SK-N-SH (cell line): ENCODE results near the gene C11orf91. TPM values are rescaled to one million over a fixed set of nuclear protein-coding genes. Genes with fewer than 3 reads are reported as not detected.

ENCODE experiments used
- CTCF ChIA-PET: fragments of 300-600, 350-600 bp; formaldehyde crosslinking; extraction: SDS; loops from one replicate; lab custom pipeline; 2021; lab: Yijun Ruan, JAX
- POLR2A ChIA-PET: fragments of 350-600 bp; sonication (Branson Sonifier 250); formaldehyde crosslinking; extraction: SDS; loops from one replicate; lab custom pipeline; 2020; ENCODE audit warnings: antibody characterized with exemption, inconsistent platforms; lab: Yijun Ruan, JAX
- DNase-seq: peaks from one replicate; pipeline ENCODE4 v3.0.0; 2012
- H2AFZ ChIP-seq: fragments of 200-600 bp; sonication (generic); 2 replicates; pipeline ENCODE4 v1.8.1; 2016; ENCODE audit warnings: antibody characterized with exemption, mild to moderate bottlenecking, low read depth
- H3F3A ChIP-seq: fragments of 200-600 bp; sonication (generic); replicated peaks from 2 replicates; pipeline ENCODE3; 2016; ENCODE audit warnings: antibody characterized with exemption, mild to moderate bottlenecking; ENCODE audit not compliant: insufficient read depth
- H3K27ac ChIP-seq, 2 experiments: fragments of 200-500 bp in 1 of 2; fragments of 200-600 bp in 1 of 2; sonication (Bioruptor generic) in 1 of 2; sonication (generic), shearing (Covaris generic) in 1 of 2; 2 replicates each; pipeline versions ENCODE4 v1.5.1 to v1.6.1; 2014 to 2016; ENCODE audit warnings: low read depth in 2 of 2, inconsistent platforms in 1 of 2, low read length in 1 of 2, mild to moderate bottlenecking in 1 of 2, mixed read lengths in 1 of 2
- H3K27me3 ChIP-seq: fragments of 200-600 bp; sonication (generic), shearing (Covaris generic); 2 replicates; pipeline ENCODE4 v1.6.1; 2016; ENCODE audit warnings: mixed run types; ENCODE audit not compliant: insufficient read depth
- H3K36me3 ChIP-seq, 2 experiments: fragments of 200-500 bp in 1 of 2; fragments of 200-600 bp in 1 of 2; sonication (Bioruptor generic) in 1 of 2; sonication (generic) in 1 of 2; replicated peaks in 1 of 2; 2 replicates each; pipeline versions ENCODE3 to v1.5.1; 2014 to 2016; ENCODE audit warnings: low read length in 1 of 2, mild to moderate bottlenecking in 1 of 2; ENCODE audit not compliant: insufficient read depth in 2 of 2, control insufficient read depth in 1 of 2
- H3K4me1 ChIP-seq, 2 experiments: fragments of 200-500 bp in 1 of 2; fragments of 200-600 bp in 1 of 2; sonication (Bioruptor generic) in 1 of 2; sonication (generic), shearing (Covaris generic) in 1 of 2; 2 replicates each; pipeline versions ENCODE4 v1.5.1 to v1.6.1; 2014 to 2016; ENCODE audit warnings: low read depth in 1 of 2, low read length in 1 of 2, mixed run types in 1 of 2; ENCODE audit not compliant: insufficient read depth in 2 of 2, control insufficient read depth in 1 of 2
- H3K4me2 ChIP-seq: fragments of 200-600 bp; sonication (generic), shearing (Covaris generic); 2 replicates; pipeline ENCODE4 v1.6.1; 2017; ENCODE audit warnings: mixed run types
- H3K4me3 ChIP-seq, 2 experiments: fragments of 200-500 bp in 1 of 2; fragments of 200-600 bp in 1 of 2; sonication (Bioruptor generic) in 1 of 2; sonication (generic), shearing (Covaris generic) in 1 of 2; 2 replicates each; pipeline versions ENCODE4 v1.5.1 to v1.8.1; 2014 to 2016; ENCODE audit warnings: low read depth in 2 of 2, inconsistent platforms in 1 of 2, low read length in 1 of 2, mild to moderate bottlenecking in 1 of 2, mixed read lengths in 1 of 2, moderate library complexity in 1 of 2
- H3K79me2 ChIP-seq: fragments of 200-600 bp; sonication (generic); 2 replicates; pipeline ENCODE4 v1.8.1; 2017; ENCODE audit warnings: mild to moderate bottlenecking; ENCODE audit not compliant: insufficient read depth
- H3K9ac ChIP-seq: fragments of 200-600 bp; sonication (generic); 2 replicates; pipeline ENCODE4 v1.6.1; 2017; ENCODE audit warnings: mixed run types
- H3K9me2 ChIP-seq: fragments of 200-600 bp; sonication (generic); 2 replicates; pipeline ENCODE4 v1.6.1; 2017; ENCODE audit warnings: mixed run types
- H3K9me3 ChIP-seq: fragments of 200-600 bp; sonication (generic); 2 replicates; pipeline ENCODE4 v1.6.1; 2017; ENCODE audit warnings: mixed run types, mild to moderate bottlenecking, moderate library complexity
- H4K20me1 ChIP-seq: fragments of 200-600 bp; sonication (generic); 2 replicates; pipeline ENCODE4 v1.6.1; 2017; ENCODE audit warnings: mild to moderate bottlenecking, mixed run types; ENCODE audit not compliant: insufficient read depth
- CTCF ChIP-seq: fragments of 200-600 bp; sonication (generic); IDR thresholded peaks from 2 replicates; pipeline ENCODE4 v1.6.1; 2017; ENCODE audit warnings: antibody characterized with exemption, mild to moderate bottlenecking, moderate library complexity
- GATA2 ChIP-seq: sonication (generic); formaldehyde crosslinking; IDR thresholded peaks from 2 replicates; pipeline ENCODE4 v1.5.0; 2020; ENCODE audit warnings: mild to moderate bottlenecking, missing genetic modification reagents
- IRF3 ChIP-seq: fragments of 150-350 bp; IDR thresholded peaks from 2 replicates; pipeline ENCODE4 v1.6.1; 2016; ENCODE audit warnings: mild to moderate bottlenecking, low read depth, low read length
- MAX ChIP-seq: IDR thresholded peaks from 2 replicates; pipeline ENCODE4 v1.4.0; 2012; ENCODE audit warnings: low read depth
- RAD21 ChIP-seq: IDR thresholded peaks from 2 replicates; pipeline ENCODE4 v1.6.1; 2012; ENCODE audit warnings: mild to moderate bottlenecking, low read length
- REST ChIP-seq: IDR thresholded peaks from 2 replicates; pipeline ENCODE4 v1.6.1; 2012; ENCODE audit warnings: mild to moderate bottlenecking, low read depth, low read length, moderate library complexity
- TEAD4 ChIP-seq: IDR thresholded peaks from 2 replicates; pipeline ENCODE4 v1.4.0; 2012; ENCODE audit warnings: mild to moderate bottlenecking, borderline replicate concordance; ENCODE audit not compliant: insufficient read depth
- YY1 ChIP-seq: IDR thresholded peaks from 2 replicates; pipeline ENCODE4 v1.4.0; 2012; ENCODE audit warnings: low read depth, mild to moderate bottlenecking
- WGBS: methylation state at CpG from one replicate; pipeline ENCODE4 v1.1.6; 2017; ENCODE audit warnings: low lambda C conversion rate; 5-methylcytosine and 5-hydroxymethylcytosine counted together
- polyA plus RNA-seq, 3 experiments: library from polyadenylated mRNA; depleted of rRNA; stranded (reverse); fragments of >200 nt; gene quantifications; 2 replicates each; pipeline ENCODE4 v1.2.3, GENCODE V29; 2012

Gene C11orf91
- polyA plus RNA-seq, 1 of the 3 experiments (the other 2 are of a cell fraction), result 0.15 TPM

GRCh38 chr11:33684003-33684706 lies 16.5 kb downstream of the C11orf91 start:
- ChIA-PET POLR2A (no interaction called here), CTCF (interaction anchor here (1.4 to 14.6 kb wide), 3 partner anchors 58 to 338 kb away, joined by 3 to 185 read pairs (median 6); no protein-coding TSS in a partner anchor)
- Histone ChIP-seq H3K9me2 (no peaks in the 10 kb centered on the region), H2AFZ (no peak overlapping the region), H3K4me2 (no peak overlapping the region), H3K4me1 (peaks cover 0 to 12% of the 10 kb centered on the region in 2 experiments; a peak in 2 of 4 replicates), H3K9me3 (no peaks in the 10 kb centered on the region), H3K27ac (no peak overlapping the region), H3F3A (peaks cover 20% of the 10 kb centered on the region), H3K79me2 (peaks cover 13% of the 10 kb centered on the region; the same call in 1 of the 2 replicates), H4K20me1 (no peaks in the 10 kb centered on the region), H3K27me3 (no peaks in the 10 kb centered on the region), H3K4me3 (no peak overlapping the region), H3K9ac (no peak overlapping the region), H3K36me3 (peaks cover 0 to 9% of the 10 kb centered on the region in 2 experiments)
- no peak for DNase-seq
- 91% methylated on average over 5 of the region's 5 CpGs for WGBS
- TF ChIP-seq YY1, result no peak
- TF ChIP-seq MAX, result no peak
- TF ChIP-seq GATA2, result no peak
- TF ChIP-seq CTCF, result no peak
- no peak for TF ChIP-seq REST
- no peak for TF ChIP-seq IRF3
- no peak for TF ChIP-seq TEAD4
- no peak for TF ChIP-seq RAD21
